Posterior cingulate gyrus (tissue), 11 donors: ENCODE results near the gene EHHADH.
A peak's percentile ranks its signal among the peaks of the same experiment; 100 is the strongest.
"Not testable (repeated sequence)": the region's sequence is repeated elsewhere in the genome, so short reads cannot be mapped to it uniquely, and the experiment has no call there.

Source experiments
- DNase-seq, 10 donors: peaks; one replicate each; pipeline versions ENCODE4 v3.0.0 to v3.0.0-alpha.2; 2020 to 2021; ENCODE audit warnings: mixed read lengths in 3 of 10
- intact Hi-C: fragments of 100-400 bp; cut with DNase I; formaldehyde crosslinking; loops from one replicate; pipeline ENCODE4 v1.15.1; 2023

EHHADH gene

GRCh38 chr3:185253133-185253532, 716 bp downstream of the EHHADH start:
- DNase-seq, intact Hi-C loops: not testable (repeated sequence)

- intact Hi-C loops: no loop called here
- DNase-seq: no peak
Measured at GRCh38 chr3:185251272-185251671, 2.6 kb downstream of the EHHADH start.

- intact Hi-C loops: no loop called here
- DNase-seq: no peak
Measured at GRCh38 chr3:185250653-185251052, 3.2 kb downstream of the EHHADH start.

GRCh38 chr3:185250247-185250646, 3.6 kb downstream of the EHHADH start:
- no peak for DNase-seq

GRCh38 chr3:185242642-185243041, 11.2 kb downstream of the EHHADH start:
- DNase-seq: no peak
- intact Hi-C loops: no loop called here

More at GRCh38 chr3:185250247-185250646, 3.6 kb downstream of the EHHADH start:
- intact Hi-C loops: no loop called here

- intact Hi-C loops: no loop called here
- no peak for DNase-seq
Measured at GRCh38 chr3:185236969-185237368, 16.9 kb downstream of the EHHADH start.

- DNase-seq: no peak
- intact Hi-C loops: no loop called here
Measured at GRCh38 chr3:185233328-185233727, 20.5 kb downstream of the EHHADH start.

- intact Hi-C loops, DNase-seq: not testable (repeated sequence)
Measured at GRCh38 chr3:185226526-185226925, 27.3 kb downstream of the EHHADH start.

- no peak for DNase-seq
- intact Hi-C loops: no loop called here
Measured at GRCh38 chr3:185225523-185225922, 28.3 kb downstream of the EHHADH start.

- intact Hi-C loops: no loop called here
- no peak for DNase-seq
Measured at GRCh38 chr3:185225080-185225479, 28.8 kb downstream of the EHHADH start.

GRCh38 chr3:185221203-185221602, 32.6 kb downstream of the EHHADH start:
- no peak for DNase-seq
- intact Hi-C loops: no loop called here

- DNase-seq: peak in 1 of 10 donors; percentile 18
- intact Hi-C loops: loop anchor here (10.0 kb wide), 1 partner anchor 342 kb away; no protein-coding TSS in a partner anchor
Measured at GRCh38 chr3:185216607-185216958, 37.3 kb downstream of the EHHADH start.

GRCh38 chr3:185215873-185216606, 37.8 kb downstream of the EHHADH start:
- intact Hi-C loops: loop anchor here (10.0 kb wide), 1 partner anchor 341 kb away; no protein-coding TSS in a partner anchor
- no peak for DNase-seq

GRCh38 chr3:185212559-185212958, 41.3 kb downstream of the EHHADH start:
- intact Hi-C loops: loop anchor here (10.0 kb wide), 1 partner anchor 338 kb away; no protein-coding TSS in a partner anchor

GRCh38 chr3:185212086-185212485, 41.8 kb downstream of the EHHADH start:
- no peak for DNase-seq
- intact Hi-C loops: loop anchor here (10.0 kb wide), 1 partner anchor 337 kb away; no protein-coding TSS in a partner anchor

More at GRCh38 chr3:185212559-185212958, 41.3 kb downstream of the EHHADH start:
- no peak for DNase-seq

GRCh38 chr3:185210621-185211142, 43.2 kb downstream of the EHHADH start:
- no peak for DNase-seq
- intact Hi-C loops: loop anchor here (10.0 kb wide), 1 partner anchor 336 kb away; no protein-coding TSS in a partner anchor

- DNase-seq: no peak
- intact Hi-C loops: no loop called here
Measured at GRCh38 chr3:185208823-185209222, 45.0 kb downstream of the EHHADH start.

- intact Hi-C loops: no loop called here
Measured at GRCh38 chr3:185207931-185208746, 45.7 kb downstream of the EHHADH start.

GRCh38 chr3:185207481-185207880, 46.4 kb downstream of the EHHADH start:
- DNase-seq: no peak
- intact Hi-C loops: no loop called here

More at GRCh38 chr3:185207931-185208746, 45.7 kb downstream of the EHHADH start:
- DNase-seq: no peak

- no peak for DNase-seq
- intact Hi-C loops: no loop called here
Measured at GRCh38 chr3:185205865-185206264, 48.0 kb downstream of the EHHADH start.

GRCh38 chr3:185204894-185205293, 49.0 kb downstream of the EHHADH start:
- no peak for DNase-seq
- intact Hi-C loops: no loop called here
